Measurements from ENCODE around the gene BEST1. TPM values are rescaled to one million over a fixed set of nuclear protein-coding genes. Genes with fewer than 3 reads are reported as not detected.

Gene BEST1
- total RNA-seq, 4 donors from 2014 or later: 0.67 to 3.3 (median 1.9) TPM

GRCh38 chr11:61960532-61960931, 10.4 kb downstream of the BEST1 start:
- H3K27me3 ChIP-seq: no peaks in the 10 kb centered on the region
- TF ChIP-seq, protein P1, sequence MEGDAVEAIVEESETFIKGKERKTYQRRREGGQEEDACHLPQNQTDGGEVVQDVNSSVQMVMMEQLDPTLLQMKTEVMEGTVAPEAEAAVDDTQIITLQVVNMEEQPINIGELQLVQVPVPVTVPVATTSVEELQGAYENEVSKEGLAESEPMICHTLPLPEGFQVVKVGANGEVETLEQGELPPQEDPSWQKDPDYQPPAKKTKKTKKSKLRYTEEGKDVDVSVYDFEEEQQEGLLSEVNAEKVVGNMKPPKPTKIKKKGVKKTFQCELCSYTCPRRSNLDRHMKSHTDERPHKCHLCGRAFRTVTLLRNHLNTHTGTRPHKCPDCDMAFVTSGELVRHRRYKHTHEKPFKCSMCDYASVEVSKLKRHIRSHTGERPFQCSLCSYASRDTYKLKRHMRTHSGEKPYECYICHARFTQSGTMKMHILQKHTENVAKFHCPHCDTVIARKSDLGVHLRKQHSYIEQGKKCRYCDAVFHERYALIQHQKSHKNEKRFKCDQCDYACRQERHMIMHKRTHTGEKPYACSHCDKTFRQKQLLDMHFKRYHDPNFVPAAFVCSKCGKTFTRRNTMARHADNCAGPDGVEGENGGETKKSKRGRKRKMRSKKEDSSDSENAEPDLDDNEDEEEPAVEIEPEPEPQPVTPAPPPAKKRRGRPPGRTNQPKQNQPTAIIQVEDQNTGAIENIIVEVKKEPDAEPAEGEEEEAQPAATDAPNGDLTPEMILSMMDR (IDR thresholded peaks at IDR 0.05): no peak
- no peak for TF ChIP-seq POLR2A (IDR thresholded peaks at IDR 0.05)
- intact Hi-C loops (cut with DNase I): no loop called here
- no peaks in the 10 kb centered on the region for H3K9me3 ChIP-seq
- DNase-seq: no peak
- peaks cover 20 to 37% of the 10 kb centered on the region in 2 donors for H3K4me1 ChIP-seq
- 86 to 91% methylated on average over 3 of the region's 3 CpGs for whole genome bisulfite sequencing, 2 donors
- peaks cover 15 to 22% of the 10 kb centered on the region in 2 donors for H3K36me3 ChIP-seq
- H3K4me3 ChIP-seq (replicated peaks in 1 of 3): no peak overlapping the region
- H3K27ac ChIP-seq: peak overlapping the region in 1 of 3 donors; percentile 29

DNA sequence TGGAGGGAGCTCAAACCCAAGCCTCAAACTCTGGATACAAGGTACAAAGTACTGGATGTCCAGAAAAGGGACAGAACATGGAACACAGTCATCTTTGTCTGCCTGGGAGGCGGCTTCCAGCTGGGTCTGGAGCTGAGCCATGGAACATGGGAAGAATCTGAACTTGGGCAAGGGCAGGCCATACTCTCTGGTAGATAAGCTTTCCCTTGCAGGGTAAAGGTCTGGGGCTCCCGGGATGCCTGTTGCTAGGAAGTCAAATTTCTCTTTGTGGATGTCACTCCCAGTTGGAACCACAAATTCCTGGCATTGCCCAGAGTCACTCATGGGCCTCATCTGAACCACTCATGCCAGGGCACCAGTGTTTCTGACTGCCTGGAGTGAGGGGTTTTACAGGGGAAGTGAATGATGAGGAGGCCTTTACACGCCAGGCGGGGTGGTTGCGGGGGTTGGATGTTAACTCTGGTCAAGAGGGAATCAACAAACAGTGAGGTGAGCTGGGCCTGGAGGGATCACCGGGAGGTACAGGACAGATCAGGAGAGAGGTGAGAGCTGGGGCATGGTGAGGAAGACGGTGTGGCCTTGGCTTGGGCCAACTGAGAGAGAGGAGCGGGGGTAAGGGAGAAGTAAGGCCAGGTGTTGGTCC, 11.5 kb downstream of the BEST1 start:
- Histone ChIP-seq H3K9me3 (no peaks in the 10 kb centered on the region), H3K27ac (peak overlapping the region in 2 of 3 donors; percentile 11 to 29), H3K4me3 (replicated peaks in 1 of 3) (no peak overlapping the region), H3K4me1 (peaks cover 19 to 32% of the 10 kb centered on the region in 2 donors), H3K27me3 (no peaks in the 10 kb centered on the region), H3K36me3 (peaks cover 23 to 24% of the 10 kb centered on the region in 2 donors)
- peak in 1 of 2 donors; percentile 40 for DNase-seq
- 87 to 89% methylated on average over 8 of the region's 8 CpGs for whole genome bisulfite sequencing, 2 donors
- TF ChIP-seq POLR2A (IDR thresholded peaks at IDR 0.05): no peak
- TF ChIP-seq, protein P1 (IDR thresholded peaks at IDR 0.05): no peak
- intact Hi-C loops (cut with DNase I): no loop called here

- no peak for DNase-seq
- H3K27me3 ChIP-seq: no peaks in the 10 kb centered on the region
- peaks cover 23 to 25% of the 10 kb centered on the region in 2 donors for H3K36me3 ChIP-seq
- H3K4me3 ChIP-seq (replicated peaks in 1 of 3): no peak overlapping the region
- TF ChIP-seq, protein P1 (IDR thresholded peaks at IDR 0.05): no peak
- TF ChIP-seq POLR2A (IDR thresholded peaks at IDR 0.05): no peak
- 89 to 91% methylated on average over 9 to 12 of the region's 12 CpGs for WGBS, 2 donors
- H3K27ac ChIP-seq: peak overlapping the region in 2 of 3 donors; percentile 26 to 93
- peaks cover 19 to 32% of the 10 kb centered on the region in 2 donors for H3K4me1 ChIP-seq
- intact Hi-C loops (cut with DNase I): no loop called here
- no peaks in the 10 kb centered on the region for H3K9me3 ChIP-seq
Observed at GRCh38 chr11:61962213-61963015, 12.3 kb downstream of the BEST1 start.

GRCh38 chr11:61963016-61963281, 12.8 kb downstream of the BEST1 start:
- DNase-seq: no peak
- Histone ChIP-seq H3K9me3 (no peaks in the 10 kb centered on the region), H3K27me3 (no peaks in the 10 kb centered on the region), H3K4me3 (replicated peaks in 1 of 3) (no peak overlapping the region), H3K27ac (peak overlapping the region; percentile 25 to 93 (median 26)), H3K36me3 (peaks cover 23 to 25% of the 10 kb centered on the region in 2 donors), H3K4me1 (peaks cover 19 to 32% of the 10 kb centered on the region in 2 donors)
- no peak for TF ChIP-seq POLR2A (IDR thresholded peaks at IDR 0.05)
- TF ChIP-seq, protein P1 (IDR thresholded peaks at IDR 0.05): no peak
- WGBS, 2 donors: 94 to 100% methylated on average over 3 of the region's 3 CpGs
- intact Hi-C loops (cut with DNase I): no loop called here
